Endothelial cell (in vitro differentiated cells): ENCODE data around the gene EPO. TPM values are rescaled to one million over a fixed set of nuclear protein-coding genes. Genes with fewer than 3 reads are reported as not detected.

Experiments used
- DNase-seq: peaks from one replicate; pipeline ENCODE4 v3.0.0; 2021; ENCODE audit warnings: low spot score
- H3K27ac Mint-ChIP-seq: one replicate; pipeline ENCODE4 v1.8.0; 2021; ENCODE audit warnings: mixed read lengths, inconsistent platforms; ENCODE audit not compliant: unreplicated experiment
- H3K27me3 Mint-ChIP-seq: one replicate; pipeline ENCODE4 v1.8.0; 2021; ENCODE audit warnings: mild to moderate bottlenecking, moderate library complexity, mixed read lengths, inconsistent platforms; ENCODE audit not compliant: unreplicated experiment
- H3K36me3 Mint-ChIP-seq: one replicate; pipeline ENCODE4 v1.8.0; 2021; ENCODE audit warnings: mild to moderate bottlenecking, low read depth, mixed read lengths, inconsistent platforms; ENCODE audit not compliant: unreplicated experiment
- H3K4me1 Mint-ChIP-seq: one replicate; pipeline ENCODE4 v1.8.0; 2021; ENCODE audit warnings: mild to moderate bottlenecking, mixed read lengths, inconsistent platforms; ENCODE audit not compliant: unreplicated experiment
- H3K4me3 Mint-ChIP-seq: one replicate; pipeline ENCODE4 v1.8.0; 2021; ENCODE audit warnings: mild to moderate bottlenecking, mixed read lengths, inconsistent platforms; ENCODE audit not compliant: unreplicated experiment
- H3K9me3 Mint-ChIP-seq: one replicate; pipeline ENCODE4 v1.8.0; 2021; ENCODE audit warnings: mixed read lengths, inconsistent platforms; ENCODE audit not compliant: unreplicated experiment
- CTCF ChIP-seq: fragments of 200-600 bp; sonication (generic); IDR thresholded peaks from one replicate; pipeline ENCODE4 v1.5.0; 2021; ENCODE audit warnings: antibody characterized with exemption; ENCODE audit not compliant: unreplicated experiment
- total RNA-seq: library from RNA; stranded (reverse); fragmentation: NEBNext Ultra II Directional; extraction: Animal tissue kit (Norgen Biotek cat#: 25700); gene quantifications from one replicate; pipeline ENCODE4 v1.2.1, GENCODE V29; 2021; ENCODE audit not compliant: unreplicated experiment

EPO gene
- total RNA-seq, 1 donor from 2014 or later, result 0.33 TPM

GRCh38 chr7:100683659-100684533 is 36.4 kb upstream of the EPO start:
- TF ChIP-seq CTCF, result no peak
- Mint-ChIP-seq H3K27ac (no peak overlapping the region), H3K36me3 (peaks cover 18% of the 10 kb centered on the region), H3K4me3 (no peak overlapping the region), H3K4me1 (no peaks in the 10 kb centered on the region), H3K27me3 (peaks cover 10% of the 10 kb centered on the region), H3K9me3 (no peaks in the 10 kb centered on the region)
- DNase-seq, result no peak

GRCh38 chr7:100684534-100685042 is 35.7 kb upstream of the EPO start:
- TF ChIP-seq CTCF, result no peak
- Mint-ChIP-seq H3K9me3 (no peaks in the 10 kb centered on the region), H3K27ac (no peak overlapping the region), H3K4me3 (no peak overlapping the region), H3K27me3 (peaks cover 8% of the 10 kb centered on the region), H3K4me1 (no peaks in the 10 kb centered on the region), H3K36me3 (peaks cover 21% of the 10 kb centered on the region)
- DNase-seq, result no peak

GRCh38 chr7:100685049-100685605 is 35.1 kb upstream of the EPO start:
- no peaks in the 10 kb centered on the region for H3K4me1 Mint-ChIP-seq
- no peak overlapping the region for H3K27ac Mint-ChIP-seq
- H3K9me3 Mint-ChIP-seq, result no peaks in the 10 kb centered on the region
- no peak for DNase-seq
- H3K4me3 Mint-ChIP-seq, result no peak overlapping the region
- H3K27me3 Mint-ChIP-seq, result peaks cover 6% of the 10 kb centered on the region
- H3K36me3 Mint-ChIP-seq, result peaks cover 19% of the 10 kb centered on the region
- TF ChIP-seq CTCF, result no peak

GRCh38 chr7:100685631-100686145 is 34.6 kb upstream of the EPO start:
- H3K27ac Mint-ChIP-seq, result no peak overlapping the region

More at GRCh38 chr7:100685631-100686145, 34.6 kb upstream of the EPO start:
- no peak for DNase-seq
- Mint-ChIP-seq H3K27me3 (peaks cover 6% of the 10 kb centered on the region), H3K9me3 (no peaks in the 10 kb centered on the region), H3K4me1 (no peaks in the 10 kb centered on the region), H3K36me3 (peaks cover 15% of the 10 kb centered on the region), H3K4me3 (no peak overlapping the region)
- no peak for TF ChIP-seq CTCF
